Activated CD8-positive, alpha-beta memory T cell treated with anti-CD3 and anti-CD28 coated beads for 36 hours (primary cell): ENCODE results near the gene KRTAP8-1. TPM values are rescaled to one million over a fixed set of nuclear protein-coding genes. Genes with fewer than 3 reads are reported as not detected.

Source experiments
- CTCF ChIA-PET: fragments of 350-600 bp; sonication (Branson Sonifier 250); formaldehyde crosslinking; loops from one replicate; lab custom pipeline; 2021; ENCODE audit warnings: antibody characterized with exemption; lab: Charles Lee
- POLR2A ChIA-PET: fragments of 350-600 bp; sonication (Branson Sonifier 250); formaldehyde crosslinking; loops from one replicate; lab custom pipeline; 2021; ENCODE audit warnings: antibody characterized with exemption; lab: Charles Lee
- total RNA-seq, 2 experiments: library from RNA; stranded (reverse); gene quantifications; one replicate each; pipeline ENCODE4 v1.2.3, GENCODE V29; 2021

KRTAP8-1 gene
- not detected for total RNA-seq

- CTCF ChIA-PET, result no interaction called here
- POLR2A ChIA-PET, result no interaction called here
These were observed at the start of gene KRTAP8-1 for GRCh38 chr21:30813174-30813573. TSS of gene KRTAP8-1 (minus strand) at chr21:30813274. CDS start at chr21:30813220, 54 bp downstream.

- ChIA-PET CTCF (no interaction called here), POLR2A (no interaction called here)
These were observed 34.8 kb upstream of the KRTAP8-1 start for GRCh38 chr21:30847627-30848500.

GRCh38 chr21:30842990-30843389 is 29.9 kb upstream of the KRTAP8-1 start:
- ChIA-PET POLR2A (no interaction called here), CTCF (no interaction called here)

- POLR2A ChIA-PET, result no interaction called here
- CTCF ChIA-PET, result interaction anchor here (0.5 to 1.1 kb wide), 2 partner anchors 21 to 251 kb away, joined by 3 read pairs; no protein-coding TSS in a partner anchor
These were observed 26.2 kb upstream of the KRTAP8-1 start for GRCh38 chr21:30839304-30839703.

- ChIA-PET CTCF (no interaction called here), POLR2A (no interaction called here)
These were observed 25.5 kb upstream of the KRTAP8-1 start for GRCh38 chr21:30838536-30838935.

GRCh38 chr21:30831194-30831765 is 18.2 kb upstream of the KRTAP8-1 start:
- POLR2A ChIA-PET, result no interaction called here
- CTCF ChIA-PET, result interaction anchor here (1.4 to 1.7 kb wide), 2 partner anchors 18 to 256 kb away, joined by 3 to 5 read pairs; no protein-coding TSS in a partner anchor

GRCh38 chr21:30829659-30830058 is 16.6 kb upstream of the KRTAP8-1 start, which contains the start of gene KRTAP7-1:
TSS of gene KRTAP7-1 (minus strand) at chr21:30829759. CDS start at chr21:30829698, 61 bp downstream.
- ChIA-PET POLR2A (no interaction called here), CTCF (no interaction called here)

GRCh38 chr21:30818837-30819610 is 6.0 kb upstream of the KRTAP8-1 start:
- CTCF ChIA-PET, result interaction anchor here (0.9 kb wide), 1 partner anchor 21 kb away, joined by 3 read pairs; no protein-coding TSS in a partner anchor

GRCh38 chr21:30800605-30801004 is 12.5 kb downstream of the KRTAP8-1 start:
- CTCF ChIA-PET, result no interaction called here
- POLR2A ChIA-PET, result no interaction called here

More at GRCh38 chr21:30818837-30819610, 6.0 kb upstream of the KRTAP8-1 start:
- POLR2A ChIA-PET, result no interaction called here

- POLR2A ChIA-PET, result no interaction called here
- CTCF ChIA-PET, result interaction anchor here (1.1 kb wide), 1 partner anchor 292 kb away, joined by 5 read pairs; no protein-coding TSS in a partner anchor
These were observed 19.3 kb downstream of the KRTAP8-1 start for GRCh38 chr21:30793581-30794314.

GRCh38 chr21:30779249-30779648 is 33.8 kb downstream of the KRTAP8-1 start:
- POLR2A ChIA-PET, result no interaction called here
- CTCF ChIA-PET, result no interaction called here

- ChIA-PET CTCF (no interaction called here), POLR2A (no interaction called here)
These were observed 43.2 kb downstream of the KRTAP8-1 start for GRCh38 chr21:30769724-30770431.

Other genes with a start within 250 kb of the KRTAP8-1 start
- gene KRTAP22-2, start 222.9 kb downstream of the KRTAP8-1 start, total RNA-seq, result not detected
- gene KRTAP6-3, start 220.8 kb downstream of the KRTAP8-1 start, total RNA-seq, result not detected
- not detected for gene KRTAP6-2, start 214.4 kb downstream of the KRTAP8-1 start, total RNA-seq
- not detected for gene KRTAP22-1, start 212.2 kb downstream of the KRTAP8-1 start, total RNA-seq
- not detected for gene KRTAP6-1, start 199.3 kb downstream of the KRTAP8-1 start, total RNA-seq
- not detected for gene KRTAP20-1, start 196.8 kb downstream of the KRTAP8-1 start, total RNA-seq
- gene KRTAP20-4, start 192.6 kb downstream of the KRTAP8-1 start, total RNA-seq, result not detected
- gene KRTAP20-2, start 178.1 kb downstream of the KRTAP8-1 start, total RNA-seq, result not detected
- not detected for gene KRTAP20-3, start 170.4 kb downstream of the KRTAP8-1 start, total RNA-seq
- not detected for gene KRTAP21-3, start 94.5 kb downstream of the KRTAP8-1 start, total RNA-seq
- gene KRTAP21-2, start 66.0 kb downstream of the KRTAP8-1 start, total RNA-seq, result not detected
- gene KRTAP21-1, start 57.8 kb downstream of the KRTAP8-1 start, total RNA-seq, result not detected
- gene KRTAP7-1, start 16.5 kb upstream of the KRTAP8-1 start, total RNA-seq, result not detected
- gene KRTAP11-1, start 68.3 kb upstream of the KRTAP8-1 start, total RNA-seq, result not detected
- not detected for gene KRTAP19-8, start 225.2 kb upstream of the KRTAP8-1 start, total RNA-seq